H1 (cell line): ENCODE results near the gene ARHGAP22. TPM values are rescaled to one million over a fixed set of nuclear protein-coding genes. Genes with fewer than 3 reads are reported as not detected.

Experiments
- CTCF ChIA-PET: fragments of 300-600 bp; sonication (Branson Sonifier 250); formaldehyde crosslinking; loops from one replicate; lab custom pipeline; 2021; ENCODE audit not compliant: partially characterized antibody; lab: Charles Lee
- POLR2A ChIA-PET: fragments of 300-600 bp; sonication (Branson Sonifier 250); formaldehyde crosslinking; loops from one replicate; lab custom pipeline; 2021; ENCODE audit warnings: inconsistent platforms; ENCODE audit not compliant: partially characterized antibody; lab: Charles Lee
- DNase-seq, 2 experiments: peaks; one replicate each; pipeline versions ENCODE4 v3.0.0 to v3.0.0-alpha.2; 2010 to 2022; ENCODE audit warnings: low spot score in 2 of 2, low read depth in 1 of 2, mixed read lengths in 1 of 2
- FAIRE-seq: peaks from 2 replicates; lab custom pipeline; 2011; peaks lifted over from hg19 to GRCh38; lab: Jason Lieb, UNC
- H2AFZ ChIP-seq: 2 replicates; pipeline ENCODE4 v1.8.1; 2012; ENCODE audit warnings: low read length, inconsistent platforms
- H2AK5ac ChIP-seq: 2 replicates; pipeline ENCODE4 v1.6.1; 2013; ENCODE audit warnings: low read depth, low read length
- H2BK120ac ChIP-seq: replicated peaks from 2 replicates; pipeline ENCODE3; 2013; ENCODE audit warnings: low read depth, low read length, inconsistent platforms
- H2BK12ac ChIP-seq: 2 replicates; pipeline ENCODE4 v1.6.1; 2013; ENCODE audit warnings: low read depth, low read length
- H2BK15ac ChIP-seq: 2 replicates; pipeline ENCODE4 v1.6.1; 2013; ENCODE audit warnings: low read length
- H2BK20ac ChIP-seq: 2 replicates; pipeline ENCODE4 v1.6.1; 2013; ENCODE audit warnings: low read length
- H2BK5ac ChIP-seq: 2 replicates; pipeline ENCODE4 v1.6.1; 2013; ENCODE audit warnings: low read depth, low read length
- H3K14ac ChIP-seq: 2 replicates; pipeline ENCODE4 v1.6.1; 2013; ENCODE audit warnings: inconsistent platforms; ENCODE audit not compliant: insufficient read length
- H3K18ac ChIP-seq: 2 replicates; pipeline ENCODE4 v1.6.1; 2013; ENCODE audit warnings: low read length; ENCODE audit errors: extremely low read depth
- H3K23ac ChIP-seq: 2 replicates; pipeline ENCODE4 v1.6.1; 2013; ENCODE audit warnings: inconsistent platforms; ENCODE audit not compliant: insufficient read length
- H3K23me2 ChIP-seq: 2 replicates; pipeline ENCODE4 v1.6.1; 2013; ENCODE audit warnings: low read depth, low read length
- H3K27ac ChIP-seq: 2 replicates; pipeline ENCODE4 v1.6.1; 2011; ENCODE audit warnings: low read depth, low read length, inconsistent platforms
- H3K27me3 ChIP-seq, 4 experiments: replicated peaks in 1 of 4; 1 replicate in 1 of 4; 2 replicates in 3 of 4; pipeline versions ENCODE4 v1.6.1 to v1.8.1; 2011 to 2013; ENCODE audit warnings: low read length in 3 of 4, mild to moderate bottlenecking in 3 of 4, inconsistent platforms in 2 of 4, mixed read lengths in 2 of 4, moderate library complexity in 1 of 4; ENCODE audit not compliant: control insufficient read depth in 3 of 4, insufficient read depth in 3 of 4; ENCODE audit errors: extremely low read depth in 1 of 4
- H3K36me3 ChIP-seq, 4 experiments: 2 replicates each; pipeline versions ENCODE4 v1.6.1 to v1.8.1; 2011 to 2013; ENCODE audit warnings: mild to moderate bottlenecking in 4 of 4, low read length in 3 of 4, moderate library complexity in 2 of 4, control low read depth in 1 of 4, inconsistent platforms in 1 of 4; ENCODE audit not compliant: insufficient read depth in 4 of 4, control insufficient read depth in 2 of 4
- H3K4ac ChIP-seq: replicated peaks from 2 replicates; pipeline ENCODE3; 2013; ENCODE audit warnings: low read length, low read depth, mixed read lengths, inconsistent platforms; ENCODE audit not compliant: insufficient read length
- H3K4me1 ChIP-seq, 4 experiments: replicated peaks in 1 of 4; 1 replicate in 1 of 4; 2 replicates in 3 of 4; pipeline versions ENCODE4 v1.6.1 to v1.8.1; 2011 to 2013; ENCODE audit warnings: low read length in 3 of 4, inconsistent platforms in 2 of 4, mixed read lengths in 1 of 4; ENCODE audit not compliant: insufficient read depth in 4 of 4, control insufficient read depth in 3 of 4
- H3K4me2 ChIP-seq, 2 experiments: 2 replicates each; pipeline versions ENCODE4 v1.6.1 to v1.8.1; 2011 to 2013; ENCODE audit warnings: low read depth in 2 of 2, low read length in 2 of 2, control low read depth in 1 of 2, inconsistent platforms in 1 of 2, mild to moderate bottlenecking in 1 of 2; ENCODE audit not compliant: insufficient read depth in 1 of 2
- H3K4me3 ChIP-seq, 4 experiments: fragments of 200-600, 300-600 bp in 1 of 4; sonication (generic), shearing (Covaris generic), sonication (Bioruptor Twin) in 1 of 4; 2 replicates each; pipeline versions ENCODE4 v1.5.1 to v1.8.1; 2011 to 2016; ENCODE audit warnings: low read length in 4 of 4, low read depth in 3 of 4, control low read depth in 2 of 4, inconsistent platforms in 2 of 4, mild to moderate bottlenecking in 2 of 4, mixed read lengths in 1 of 4, moderate library complexity in 1 of 4; ENCODE audit not compliant: insufficient read depth in 2 of 4; ENCODE audit errors: extremely low read depth in 1 of 4
- H3K56ac ChIP-seq: replicated peaks from 2 replicates; pipeline ENCODE3; 2013; ENCODE audit warnings: low read depth, mild to moderate bottlenecking, mixed read lengths, low read length, inconsistent platforms; ENCODE audit not compliant: insufficient read length
- H3K79me1 ChIP-seq: 2 replicates; pipeline ENCODE4 v1.6.1; 2013; ENCODE audit warnings: low read depth, low read length, control low read depth
- H3K79me2 ChIP-seq, 2 experiments: 2 replicates each; pipeline versions ENCODE4 v1.6.1 to v1.8.1; 2012 to 2013; ENCODE audit warnings: low read length in 2 of 2, mild to moderate bottlenecking in 2 of 2, inconsistent platforms in 1 of 2; ENCODE audit not compliant: insufficient read depth in 2 of 2, control insufficient read depth in 1 of 2
- H3K9ac ChIP-seq, 4 experiments: replicated peaks in 1 of 4; 1 replicate in 1 of 4; 2 replicates in 3 of 4; pipeline versions ENCODE4 v1.6.1 to v1.8.1; 2011 to 2013; ENCODE audit warnings: low read depth in 3 of 4, low read length in 3 of 4, control low read depth in 2 of 4, mild to moderate bottlenecking in 2 of 4, moderate library complexity in 2 of 4, inconsistent platforms in 1 of 4; ENCODE audit errors: extremely low read depth in 1 of 4
- H3K9me3 ChIP-seq, 2 experiments: 2 replicates each; pipeline versions ENCODE4 v1.6.1 to v1.8.1; 2012 to 2013; ENCODE audit warnings: mild to moderate bottlenecking in 2 of 2, moderate library complexity in 2 of 2, control low read depth in 1 of 2, inconsistent platforms in 1 of 2, low read depth in 1 of 2, low read length in 1 of 2, mixed read lengths in 1 of 2; ENCODE audit not compliant: insufficient read depth in 2 of 2
- H4K20me1 ChIP-seq, 2 experiments: replicated peaks in 1 of 2; 2 replicates each; pipeline versions ENCODE3 to v1.8.1; 2011 to 2013; ENCODE audit warnings: inconsistent platforms in 2 of 2, low read length in 2 of 2, mild to moderate bottlenecking in 1 of 2; ENCODE audit not compliant: insufficient read depth in 2 of 2, control insufficient read depth in 1 of 2
- H4K5ac ChIP-seq: 2 replicates; pipeline ENCODE4 v1.6.1; 2013; ENCODE audit warnings: low read length, low read depth, mixed read lengths, inconsistent platforms; ENCODE audit not compliant: insufficient read length
- H4K8ac ChIP-seq: 2 replicates; pipeline ENCODE4 v1.8.0; 2013; ENCODE audit warnings: mild to moderate bottlenecking, moderate library complexity, low read length, inconsistent platforms; ENCODE audit not compliant: insufficient read depth; ENCODE audit errors: extremely low read depth
- H4K91ac ChIP-seq: replicated peaks from 2 replicates; pipeline ENCODE3; 2013; ENCODE audit warnings: low read length, mixed read lengths, inconsistent platforms; ENCODE audit not compliant: insufficient read length
- ATF2 ChIP-seq: IDR thresholded peaks from 2 replicates; pipeline ENCODE4 v1.6.1; 2012; ENCODE audit warnings: low read length, inconsistent platforms
- CREB1 ChIP-seq: IDR thresholded peaks from 2 replicates; pipeline ENCODE4 v1.6.1; 2012; ENCODE audit warnings: inconsistent platforms
- EGR1 ChIP-seq: IDR thresholded peaks from 2 replicates; pipeline ENCODE4 v1.6.1; 2011; ENCODE audit warnings: low read depth, low read length, borderline replicate concordance
- GTF2F1 ChIP-seq: IDR thresholded peaks from 2 replicates; pipeline ENCODE4 v1.6.1; 2012; ENCODE audit warnings: low read depth, low read length, improper control_type of control experiment, borderline replicate concordance
- POLR2AphosphoS5 ChIP-seq: IDR thresholded peaks from 2 replicates; pipeline ENCODE4 v1.6.1; 2011; ENCODE audit warnings: low read depth, low read length
- RFX5 ChIP-seq: IDR thresholded peaks from 2 replicates; pipeline ENCODE4 v1.6.1; 2011; ENCODE audit warnings: low read depth, low read length, improper control_type of control experiment, borderline replicate concordance
- WGBS, 2 experiments: shearing (Covaris generic) in 1 of 2; methylation state at CpG; one replicate each; pipeline versions ENCODE4 v1.1.6 to v1.1.7; 2013 to 2015; ENCODE audit warnings: low lambda C conversion rate in 2 of 2, mixed read lengths in 2 of 2, inconsistent platforms in 1 of 2, low coverage in 1 of 2, missing lambda C conversion rate in 1 of 2; ENCODE audit not compliant: insufficient replicate concordance in 2 of 2, insufficient coverage in 1 of 2, insufficient read length in 1 of 2; ENCODE audit errors: extremely low coverage in 1 of 2, missing lambda C conversion rate in 1 of 2; 5-methylcytosine and 5-hydroxymethylcytosine counted together
- polyA plus RNA-seq, 7 experiments: library from polyadenylated mRNA; depleted of rRNA in 3 of 7; stranded (reverse) in 5 of 7; unstranded in 2 of 7; fragments of >200 nt in 5 of 7; fragments of 200-250 nt in 2 of 7; gene quantifications; 1 replicate in 5 of 7; 2 replicates in 1 of 7; 4 replicates in 1 of 7; pipeline versions ENCODE4 v1.2.1 to v1.2.3, GENCODE V29; 2011 to 2013; ENCODE audit warnings: missing spikeins in 2 of 7, mixed read lengths in 2 of 7
- total RNA-seq: library from RNA; stranded (reverse); fragmentation: NEBNext Ultra II Directional; extraction: Animal tissue kit (Norgen Biotek cat#: 25700); gene quantifications from 2 replicates; pipeline ENCODE4 v1.2.1, GENCODE V29; 2021
- TF ChIP-seq, protein P1 (sequence below): IDR thresholded peaks from 2 replicates; pipeline ENCODE4 v1.6.1; 2012; ENCODE audit warnings: inconsistent platforms
- TF ChIP-seq, protein P2 (sequence below), 3 experiments: IDR thresholded peaks; 1 replicate in 2 of 3; 2 replicates in 1 of 3; pipeline versions ENCODE4 v1.5.1 to v1.6.1; 2011; ENCODE audit warnings: low read length in 3 of 3, mild to moderate bottlenecking in 3 of 3, inconsistent platforms in 2 of 3, low read depth in 1 of 3, moderate library complexity in 1 of 3; ENCODE audit not compliant: insufficient read depth in 1 of 3; ENCODE audit errors: control extremely low read depth in 1 of 3

ARHGAP22 gene
- total and polyA plus RNA-seq, 2 of the 8 experiments (the other 6 are each of a cell fraction or from before 2014, with no cell fraction given) = 3.6 to 11.2 TPM

GRCh38 chr10:48609899-48610584 lies 5.2 kb upstream of the ARHGAP22 start:
- H2AFZ ChIP-seq = no peak overlapping the region
- no peak overlapping the region for H2AK5ac ChIP-seq
- H3K79me1 ChIP-seq = no peaks in the 10 kb centered on the region
- H3K4me2 ChIP-seq = no peak overlapping the region
- DNase-seq = peak in 1 of 2 experiments; percentile 31
- peaks cover 0 to 5% (median under 1%) of the 10 kb centered on the region in 4 experiments; a peak in 2 of 7 replicates for H3K4me1 ChIP-seq
- ChIA-PET POLR2A (no interaction called here), CTCF (interaction anchor here (1.1 to 7.5 kb wide), 7 partner anchors 8 to 72 kb away, joined by 3 to 172 read pairs (median 14); no protein-coding TSS in a partner anchor)
- H3K79me2 ChIP-seq = no peaks in the 10 kb centered on the region
- H2BK15ac ChIP-seq = no peak overlapping the region
- H2BK12ac ChIP-seq = no peak overlapping the region
- H4K20me1 ChIP-seq = no peaks in the 10 kb centered on the region
- FAIRE-seq = no peak
- H2BK120ac ChIP-seq = no peak overlapping the region
- no peak overlapping the region for H3K56ac ChIP-seq
- no peak overlapping the region for H3K4ac ChIP-seq
- H3K23me2 ChIP-seq = no peaks in the 10 kb centered on the region
- H3K27me3 ChIP-seq = peaks cover 0 to 7% (median 3%) of the 10 kb centered on the region in 4 experiments; a peak in 5 of 7 replicates
- H4K5ac ChIP-seq = no peak overlapping the region
- H3K36me3 ChIP-seq = no peaks in the 10 kb centered on the region
- H3K9ac ChIP-seq = no peak overlapping the region
- H4K8ac ChIP-seq = no peak overlapping the region
- H3K9me3 ChIP-seq = no peaks in the 10 kb centered on the region
- H3K27ac ChIP-seq = no peak overlapping the region
- no peak overlapping the region for H4K91ac ChIP-seq
- H2BK20ac ChIP-seq = no peak overlapping the region
- no peak overlapping the region for H3K14ac ChIP-seq
- no peak overlapping the region for H3K4me3 ChIP-seq
- no peak overlapping the region for H3K23ac ChIP-seq
- no peak overlapping the region for H3K18ac ChIP-seq
- no peak overlapping the region for H2BK5ac ChIP-seq
- 97% methylated on average over 4 of the region's 4 CpGs; no CpG with 5 or more reads in 1 of the 2 experiments for WGBS, 2 experiments
- TF ChIP-seq CREB1 (no peak), GTF2F1 (no peak), RFX5 (no peak), POLR2AphosphoS5 (no peak), EGR1 (no peak), ATF2 (no peak)
- TF ChIP-seq, protein P1, sequence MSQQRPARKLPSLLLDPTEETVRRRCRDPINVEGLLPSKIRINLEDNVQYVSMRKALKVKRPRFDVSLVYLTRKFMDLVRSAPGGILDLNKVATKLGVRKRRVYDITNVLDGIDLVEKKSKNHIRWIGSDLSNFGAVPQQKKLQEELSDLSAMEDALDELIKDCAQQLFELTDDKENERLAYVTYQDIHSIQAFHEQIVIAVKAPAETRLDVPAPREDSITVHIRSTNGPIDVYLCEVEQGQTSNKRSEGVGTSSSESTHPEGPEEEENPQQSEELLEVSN = no peak
- TF ChIP-seq, protein P2, sequence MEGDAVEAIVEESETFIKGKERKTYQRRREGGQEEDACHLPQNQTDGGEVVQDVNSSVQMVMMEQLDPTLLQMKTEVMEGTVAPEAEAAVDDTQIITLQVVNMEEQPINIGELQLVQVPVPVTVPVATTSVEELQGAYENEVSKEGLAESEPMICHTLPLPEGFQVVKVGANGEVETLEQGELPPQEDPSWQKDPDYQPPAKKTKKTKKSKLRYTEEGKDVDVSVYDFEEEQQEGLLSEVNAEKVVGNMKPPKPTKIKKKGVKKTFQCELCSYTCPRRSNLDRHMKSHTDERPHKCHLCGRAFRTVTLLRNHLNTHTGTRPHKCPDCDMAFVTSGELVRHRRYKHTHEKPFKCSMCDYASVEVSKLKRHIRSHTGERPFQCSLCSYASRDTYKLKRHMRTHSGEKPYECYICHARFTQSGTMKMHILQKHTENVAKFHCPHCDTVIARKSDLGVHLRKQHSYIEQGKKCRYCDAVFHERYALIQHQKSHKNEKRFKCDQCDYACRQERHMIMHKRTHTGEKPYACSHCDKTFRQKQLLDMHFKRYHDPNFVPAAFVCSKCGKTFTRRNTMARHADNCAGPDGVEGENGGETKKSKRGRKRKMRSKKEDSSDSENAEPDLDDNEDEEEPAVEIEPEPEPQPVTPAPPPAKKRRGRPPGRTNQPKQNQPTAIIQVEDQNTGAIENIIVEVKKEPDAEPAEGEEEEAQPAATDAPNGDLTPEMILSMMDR (IDR thresholded peaks at IDR 0.05; ENCODE audit: control extremely low read depth in 1 of 3, insufficient read depth in 1 of 3, low read depth in 1 of 3, low read length in 3 of 3) = no peak
